Osteoblast (primary cell): ENCODE results near the gene TET1. TPM values are rescaled to one million over a fixed set of nuclear protein-coding genes. Genes with fewer than 3 reads are reported as not detected.
"Not testable (repeated sequence)": the region's sequence is repeated elsewhere in the genome, so short reads cannot be mapped to it uniquely, and the experiment has no call there.

Source experiments
- DNase-seq: peaks from one replicate; pipeline ENCODE4 v3.0.0; 2011; ENCODE audit warnings: low spot score, mixed read lengths; ENCODE audit not compliant: insufficient read length; ENCODE audit errors: missing footprints
- H2AFZ ChIP-seq: 2 replicates; pipeline ENCODE4 v1.6.0; 2011; ENCODE audit warnings: mild to moderate bottlenecking, low read length
- H3K27ac ChIP-seq: 2 replicates; pipeline ENCODE4 v1.5.1; 2011; ENCODE audit warnings: mild to moderate bottlenecking, low read depth, low read length, moderate library complexity
- H3K27me3 ChIP-seq: 2 replicates; pipeline ENCODE4 v1.6.0; 2012; ENCODE audit warnings: mild to moderate bottlenecking, control low read depth, inconsistent platforms, low read length, moderate library complexity; ENCODE audit not compliant: insufficient read depth
- H3K36me3 ChIP-seq: 2 replicates; pipeline ENCODE4 v1.5.1; 2011; ENCODE audit warnings: mild to moderate bottlenecking, low read length, control low read depth, moderate library complexity; ENCODE audit not compliant: insufficient read depth
- H3K4me1 ChIP-seq: 2 replicates; pipeline ENCODE4 v1.5.1; 2011; ENCODE audit warnings: mild to moderate bottlenecking, low read length, control low read depth, moderate library complexity; ENCODE audit not compliant: insufficient read depth
- H3K4me2 ChIP-seq: 2 replicates; pipeline ENCODE4 v1.6.0; 2011; ENCODE audit warnings: mild to moderate bottlenecking, low read length; ENCODE audit not compliant: insufficient read depth
- H3K4me3 ChIP-seq: fragments of 200-600 bp; sonication (generic); 3 replicates; pipeline ENCODE4 v1.5.1; 2012; ENCODE audit warnings: mild to moderate bottlenecking, low read length, inconsistent platforms; ENCODE audit not compliant: insufficient read depth
- H3K79me2 ChIP-seq: 2 replicates; pipeline ENCODE4 v1.6.0; 2012; ENCODE audit warnings: mild to moderate bottlenecking, low read length, control low read depth, inconsistent platforms; ENCODE audit not compliant: insufficient read depth
- H3K9me3 ChIP-seq: 2 replicates; pipeline ENCODE4 v1.5.1; 2011; ENCODE audit warnings: low read depth, low read length, control low read depth
- H4K20me1 ChIP-seq: 2 replicates; pipeline ENCODE4 v1.6.0; 2012; ENCODE audit warnings: mild to moderate bottlenecking, low read length, control low read depth; ENCODE audit not compliant: insufficient read depth
- total RNA-seq: library from RNA; depleted of rRNA; stranded (reverse); fragments of >200 nt; gene quantifications from 2 replicates; pipeline ENCODE4 v1.2.3, GENCODE V29; 2012
- TF ChIP-seq, protein P1 (sequence below): IDR thresholded peaks from 2 replicates; pipeline ENCODE4 v1.5.1; 2011; ENCODE audit warnings: mild to moderate bottlenecking, low read depth, low read length, moderate library complexity; ENCODE audit errors: extremely low read depth

The TET1 gene
- total RNA-seq, 1 donor = 4.0 TPM

DNA sequence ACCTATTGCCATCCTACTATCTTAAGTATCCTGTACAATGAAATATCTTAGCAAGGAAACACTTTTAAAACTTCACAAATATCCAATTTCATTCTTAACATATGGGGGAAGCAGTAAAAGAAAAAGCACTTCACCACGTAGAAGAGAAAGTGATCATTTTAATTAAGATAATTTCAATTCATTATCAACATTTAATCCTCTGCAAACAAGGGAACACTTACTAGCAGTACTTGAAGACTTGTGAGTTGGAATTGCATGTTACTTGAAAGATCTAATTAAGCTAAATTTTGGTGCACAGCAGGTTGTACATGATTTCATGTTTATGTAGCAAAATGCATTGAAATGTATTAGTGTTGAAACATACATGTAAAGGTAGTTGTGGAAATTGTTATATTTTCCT is 140.1 kb downstream of the TET1 start:
- Histone ChIP-seq H3K27me3 (no peaks in the 10 kb centered on the region), H3K79me2 (no peaks in the 10 kb centered on the region), H3K36me3 (no peaks in the 10 kb centered on the region), H3K4me3 (no peak overlapping the region), H3K4me2 (no peak overlapping the region), H4K20me1 (no peaks in the 10 kb centered on the region), H2AFZ (no peak overlapping the region), H3K4me1 (no peaks in the 10 kb centered on the region), H3K9me3 (no peaks in the 10 kb centered on the region), H3K27ac (no peak overlapping the region)
- no peak for DNase-seq
- TF ChIP-seq, protein P1, sequence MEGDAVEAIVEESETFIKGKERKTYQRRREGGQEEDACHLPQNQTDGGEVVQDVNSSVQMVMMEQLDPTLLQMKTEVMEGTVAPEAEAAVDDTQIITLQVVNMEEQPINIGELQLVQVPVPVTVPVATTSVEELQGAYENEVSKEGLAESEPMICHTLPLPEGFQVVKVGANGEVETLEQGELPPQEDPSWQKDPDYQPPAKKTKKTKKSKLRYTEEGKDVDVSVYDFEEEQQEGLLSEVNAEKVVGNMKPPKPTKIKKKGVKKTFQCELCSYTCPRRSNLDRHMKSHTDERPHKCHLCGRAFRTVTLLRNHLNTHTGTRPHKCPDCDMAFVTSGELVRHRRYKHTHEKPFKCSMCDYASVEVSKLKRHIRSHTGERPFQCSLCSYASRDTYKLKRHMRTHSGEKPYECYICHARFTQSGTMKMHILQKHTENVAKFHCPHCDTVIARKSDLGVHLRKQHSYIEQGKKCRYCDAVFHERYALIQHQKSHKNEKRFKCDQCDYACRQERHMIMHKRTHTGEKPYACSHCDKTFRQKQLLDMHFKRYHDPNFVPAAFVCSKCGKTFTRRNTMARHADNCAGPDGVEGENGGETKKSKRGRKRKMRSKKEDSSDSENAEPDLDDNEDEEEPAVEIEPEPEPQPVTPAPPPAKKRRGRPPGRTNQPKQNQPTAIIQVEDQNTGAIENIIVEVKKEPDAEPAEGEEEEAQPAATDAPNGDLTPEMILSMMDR = no peak

DNA sequence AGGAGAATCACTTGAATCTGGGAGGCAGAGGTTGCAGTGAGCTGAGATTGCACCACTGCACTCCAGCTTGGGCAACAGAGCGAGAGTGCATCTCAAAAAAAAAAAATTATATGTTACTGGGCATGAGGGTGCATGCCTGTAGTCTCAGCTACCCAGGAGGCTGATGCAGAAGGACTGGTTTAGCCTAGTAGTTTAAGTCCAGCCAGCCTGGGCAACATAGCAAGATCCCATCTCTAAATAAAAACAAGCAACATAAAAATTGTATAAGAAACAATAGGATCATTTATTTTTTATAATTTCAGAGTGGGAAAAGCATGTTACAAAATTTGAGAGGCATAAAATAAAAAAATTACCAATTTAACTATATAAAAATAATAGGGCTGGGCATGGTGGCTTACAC is 145.4 kb downstream of the TET1 start:
- Histone ChIP-seq H3K36me3 (no peaks in the 10 kb centered on the region), H3K79me2 (no peaks in the 10 kb centered on the region), H3K9me3 (no peaks in the 10 kb centered on the region), H3K27ac (no peak overlapping the region), H2AFZ (no peak overlapping the region), H4K20me1 (no peaks in the 10 kb centered on the region), H3K4me3 (no peak overlapping the region), H3K27me3 (no peaks in the 10 kb centered on the region), H3K4me2 (no peak overlapping the region), H3K4me1 (no peaks in the 10 kb centered on the region)
- TF ChIP-seq, protein P1 = no peak
- DNase-seq = no peak

DNA sequence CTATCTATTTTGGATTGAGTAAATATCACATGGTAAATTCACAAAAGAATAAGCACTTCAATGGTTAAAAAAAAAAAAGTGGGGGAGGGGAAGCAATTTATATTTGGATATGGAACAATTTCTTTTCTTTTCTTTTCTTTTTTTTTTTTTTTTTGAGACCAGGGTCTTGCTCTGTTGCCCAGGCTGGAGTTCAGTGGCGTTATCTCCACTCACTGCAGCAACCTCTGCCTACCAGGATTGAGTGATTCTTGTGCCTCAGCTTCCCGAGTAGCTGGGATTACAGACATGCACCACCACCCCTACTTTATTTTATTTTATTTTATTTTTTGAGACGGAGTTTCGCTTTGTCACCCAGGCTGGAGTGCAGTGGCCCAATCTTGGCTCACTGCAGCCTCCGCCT is 148.8 kb downstream of the TET1 start:
- not testable (repeated sequence) for H3K4me1 ChIP-seq, H2AFZ ChIP-seq, H3K4me3 ChIP-seq, H3K4me2 ChIP-seq, H3K36me3 ChIP-seq, H3K9me3 ChIP-seq, DNase-seq, H3K27me3 ChIP-seq, H3K27ac ChIP-seq, H4K20me1 ChIP-seq, H3K79me2 ChIP-seq

DNA sequence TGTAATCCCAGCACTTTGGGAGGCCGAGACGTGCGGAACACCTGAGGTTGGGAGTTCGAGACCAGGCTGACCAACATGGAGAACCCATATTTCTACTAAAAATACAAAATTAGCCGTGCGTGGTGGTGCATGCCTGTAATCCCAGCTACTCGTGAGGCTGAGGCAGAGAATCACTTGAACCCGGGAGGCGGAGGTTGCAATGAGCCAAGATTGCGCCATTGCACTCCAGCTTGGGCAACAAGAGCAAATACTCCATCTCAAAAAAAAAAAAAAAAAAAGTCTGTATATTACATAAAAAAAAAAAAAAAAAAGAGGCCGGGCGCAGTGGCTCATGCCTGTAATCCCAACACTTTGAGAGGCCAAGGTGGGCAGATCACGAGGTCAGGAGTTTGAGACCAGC is 152.9 kb downstream of the TET1 start:
- H3K4me3 ChIP-seq, DNase-seq, H3K4me2 ChIP-seq, H2AFZ ChIP-seq, H3K27ac ChIP-seq, H3K27me3 ChIP-seq, H4K20me1 ChIP-seq, H3K9me3 ChIP-seq, H3K79me2 ChIP-seq, H3K36me3 ChIP-seq, H3K4me1 ChIP-seq: not testable (repeated sequence)

DNA sequence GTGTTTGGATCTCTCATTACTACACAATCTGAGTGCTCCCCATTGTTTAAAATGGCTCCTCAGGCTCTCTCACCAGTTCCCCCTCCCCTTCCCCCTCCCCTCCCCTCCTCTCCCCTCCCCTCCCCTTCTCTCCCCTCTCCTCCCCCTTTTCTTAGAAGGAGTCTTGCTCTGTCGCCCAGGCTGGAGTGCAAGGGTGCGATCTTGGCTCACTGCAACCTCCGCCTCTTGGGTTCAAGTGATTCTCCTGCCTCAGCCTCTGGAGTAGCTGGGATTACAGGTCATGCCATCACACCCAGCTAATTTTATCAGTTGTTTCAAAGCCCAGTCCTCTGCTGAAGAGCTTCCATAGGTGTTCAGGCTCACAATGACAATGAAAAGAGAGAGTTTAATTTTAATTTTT is 157.3 kb downstream of the TET1 start:
- TF ChIP-seq, protein P1 = no peak

More for the DNA sequence above, 157.3 kb downstream of the TET1 start:
- no peaks in the 10 kb centered on the region for H3K9me3 ChIP-seq
- no peaks in the 10 kb centered on the region for H3K36me3 ChIP-seq
- H3K4me2 ChIP-seq = no peak overlapping the region
- no peak overlapping the region for H3K4me3 ChIP-seq
- H3K79me2 ChIP-seq = peaks cover 15% of the 10 kb centered on the region
- no peak overlapping the region for H3K27ac ChIP-seq
- no peaks in the 10 kb centered on the region for H4K20me1 ChIP-seq
- H3K27me3 ChIP-seq = no peaks in the 10 kb centered on the region
- H2AFZ ChIP-seq = no peak overlapping the region
- DNase-seq = no peak
- peaks cover 5% of the 10 kb centered on the region for H3K4me1 ChIP-seq
